Measurements from ENCODE around the gene ACP1. TPM values are rescaled to one million over a fixed set of nuclear protein-coding genes. Genes with fewer than 3 reads are reported as not detected.

Gene ACP1
- total and polyA plus RNA-seq, 2 experiments from 2014 or later: 189 to 281 TPM

GRCh38 chr2:284896-285492, 20.2 kb downstream of the ACP1 start:
- Mint-ChIP-seq H3K27ac (no peak overlapping the region), H3K4me3 (peak overlapping the region; percentile 18; the same call in 1 of the 3 replicates), H3K36me3 (ENCODE audit: low read depth) (peaks cover 19% of the 10 kb centered on the region; the same call in 2 of the 3 replicates), H3K4me1 (peaks cover 42% of the 10 kb centered on the region), H3K9me3 (no peaks in the 10 kb centered on the region; the same call in 2 of the 3 replicates), H3K27me3 (ENCODE audit: insufficient read depth, low read depth, poor library complexity) (peaks cover 33% of the 10 kb centered on the region)
- peaks cover 37% of the 10 kb centered on the region for H3K27me3 ChIP-seq (ENCODE audit: insufficient read depth)
- no peak overlapping the region for H2AFZ ChIP-seq
- peak overlapping the region; percentile 84 for H3K4me2 ChIP-seq
- TF ChIP-seq JUNB (IDR thresholded peaks at IDR 0.05; ENCODE audit: unreplicated experiment): no peak
- TF ChIP-seq ZNF114 (CRISPR knock-in tag; IDR thresholded peaks at IDR 0.05): no peak
- no peak for TF ChIP-seq ZNF462 (CRISPR knock-in tag; IDR thresholded peaks at IDR 0.05)
- TF ChIP-seq POLR2AphosphoS5 (IDR thresholded peaks at IDR 0.05; ENCODE audit: low read depth): no peak
- no peak for TF ChIP-seq NANOG (IDR thresholded peaks at IDR 0.05; ENCODE audit: borderline replicate concordance)
- TF ChIP-seq EZH2phosphoT487 (IDR thresholded peaks at IDR 0.05; ENCODE audit: unreplicated experiment): no peak
- TF ChIP-seq STAT1 (IDR thresholded peaks at IDR 0.05; ENCODE audit: unreplicated experiment): no peak
- no peak for TF ChIP-seq ZNF331 (CRISPR knock-in tag; IDR thresholded peaks at IDR 0.05; ENCODE audit: low read depth)
- H3K4me3 ChIP-seq: peak overlapping the region; percentile 33; the same call in 1 of the 2 replicates
- peaks cover 15% of the 10 kb centered on the region for H3F3A ChIP-seq (replicated peaks; ENCODE audit: low read depth)
- no peaks in the 10 kb centered on the region; the same call in 1 of the 2 replicates for H4K20me1 ChIP-seq (replicated peaks; ENCODE audit: insufficient read depth)
- H3K36me3 ChIP-seq (ENCODE audit: insufficient read depth): 0 out of 2 replicates have a peak, but pooled peaks cover 12% of the 10 kb centered on the region
- DNase-seq (ENCODE audit: low spot score) (no peak), ATAC-seq (no peak)
- H3K27ac ChIP-seq (ENCODE audit: low read depth): 0 out of 2 replicates have a peak overlapping the region, but pooled peaks have one; percentile 4
- peaks cover 6% of the 10 kb centered on the region; the same call in 1 of the 2 replicates for H3K79me2 ChIP-seq (replicated peaks; ENCODE audit: insufficient read depth)
- H3K4me1 ChIP-seq (ENCODE audit: insufficient read depth): peaks cover 43% of the 10 kb centered on the region
- no peaks in the 10 kb centered on the region for H3K9me2 ChIP-seq (ENCODE audit: insufficient read depth)

All from GM23338 (cell line).